ENCODE results near the gene ATG10.

Gene ATG10

GRCh38 chr5:82100303-82101077 is 128.7 kb downstream of the ATG10 start:
- H3K79me2 ChIP-seq (ENCODE audit: insufficient read depth, low read length): no peaks in the 10 kb centered on the region
- H2AFZ ChIP-seq (ENCODE audit: low read length): no peak overlapping the region
- no peaks in the 10 kb centered on the region for H3K9me2 ChIP-seq (ENCODE audit: low read depth, low read length)
- H3K9me3 ChIP-seq (ENCODE audit: low read length): no peaks in the 10 kb centered on the region
- H3K4me1 ChIP-seq (ENCODE audit: insufficient read depth, low read length, severe bottlenecking): no peaks in the 10 kb centered on the region
- no peak overlapping the region for H3K4me3 ChIP-seq (ENCODE audit: low read depth, low read length, poor library complexity, severe bottlenecking)
- no peaks in the 10 kb centered on the region for H3K27me3 ChIP-seq (ENCODE audit: insufficient read depth, low read length)
- no peaks in the 10 kb centered on the region for H3K36me3 ChIP-seq (ENCODE audit: insufficient read depth, low read length)
- no peak overlapping the region for H3K9ac ChIP-seq (ENCODE audit: low read length)
- H4K20me1 ChIP-seq (ENCODE audit: insufficient read depth, low read length): no peaks in the 10 kb centered on the region
- H3K27ac ChIP-seq (ENCODE audit: low read depth, low read length, poor library complexity, severe bottlenecking): no peak overlapping the region
- no peak overlapping the region for H3K4me2 ChIP-seq (ENCODE audit: low read length)
- no peaks in the 10 kb centered on the region; the same call in 1 of the 2 replicates for H3F3A ChIP-seq (ENCODE audit: insufficient read depth, low read length)
- TF ChIP-seq CTCF (IDR thresholded peaks at IDR 0.05; ENCODE audit: low read length) (0 out of 2 replicates have a peak, but pooled peaks have one; percentile 4), EZH2 (IDR thresholded peaks at IDR 0.05; ENCODE audit: borderline replicate concordance, low read length) (no peak)

- Histone ChIP-seq H2AFZ (ENCODE audit: low read length) (no peak overlapping the region), H3K27me3 (ENCODE audit: insufficient read depth, low read length) (no peaks in the 10 kb centered on the region), H3K9me2 (ENCODE audit: low read depth, low read length) (no peaks in the 10 kb centered on the region), H3K4me1 (ENCODE audit: insufficient read depth, low read length, severe bottlenecking) (no peaks in the 10 kb centered on the region), H3K4me3 (ENCODE audit: low read depth, low read length, poor library complexity, severe bottlenecking) (no peak overlapping the region), H3K79me2 (ENCODE audit: insufficient read depth, low read length) (no peaks in the 10 kb centered on the region), H3K9me3 (ENCODE audit: low read length) (no peaks in the 10 kb centered on the region), H3F3A (ENCODE audit: insufficient read depth, low read length) (no peaks in the 10 kb centered on the region), H3K36me3 (ENCODE audit: insufficient read depth, low read length) (no peaks in the 10 kb centered on the region), H3K27ac (ENCODE audit: low read depth, low read length, poor library complexity, severe bottlenecking) (no peak overlapping the region), H3K9ac (ENCODE audit: low read length) (no peak overlapping the region), H4K20me1 (ENCODE audit: insufficient read depth, low read length) (no peaks in the 10 kb centered on the region), H3K4me2 (ENCODE audit: low read length) (no peak overlapping the region)
- no peak for TF ChIP-seq CTCF (IDR thresholded peaks at IDR 0.05; ENCODE audit: low read length)
- TF ChIP-seq EZH2 (IDR thresholded peaks at IDR 0.05; ENCODE audit: borderline replicate concordance, low read length): no peak
These were observed 133.0 kb downstream of the ATG10 start for GRCh38 chr5:82104872-82105271.

GRCh38 chr5:82105457-82105856 is 133.6 kb downstream of the ATG10 start:
- Histone ChIP-seq H3K9me2 (ENCODE audit: low read depth, low read length) (no peaks in the 10 kb centered on the region), H3K4me3 (ENCODE audit: low read depth, low read length, poor library complexity, severe bottlenecking) (no peak overlapping the region), H3K9me3 (ENCODE audit: low read length) (no peaks in the 10 kb centered on the region), H3K79me2 (ENCODE audit: insufficient read depth, low read length) (no peaks in the 10 kb centered on the region), H3K27me3 (ENCODE audit: insufficient read depth, low read length) (no peaks in the 10 kb centered on the region), H3K9ac (ENCODE audit: low read length) (no peak overlapping the region), H3F3A (ENCODE audit: insufficient read depth, low read length) (no peaks in the 10 kb centered on the region), H2AFZ (ENCODE audit: low read length) (no peak overlapping the region), H3K4me2 (ENCODE audit: low read length) (no peak overlapping the region), H3K36me3 (ENCODE audit: insufficient read depth, low read length) (no peaks in the 10 kb centered on the region), H3K27ac (ENCODE audit: low read depth, low read length, poor library complexity, severe bottlenecking) (no peak overlapping the region), H3K4me1 (ENCODE audit: insufficient read depth, low read length, severe bottlenecking) (no peaks in the 10 kb centered on the region), H4K20me1 (ENCODE audit: insufficient read depth, low read length) (no peaks in the 10 kb centered on the region)
- TF ChIP-seq CTCF (IDR thresholded peaks at IDR 0.05; ENCODE audit: low read length) (no peak), EZH2 (IDR thresholded peaks at IDR 0.05; ENCODE audit: borderline replicate concordance, low read length) (no peak)

Data from OCI-LY1 (cell line).